Fibroblast of skin of left quadriceps (primary cell): Measurements from ENCODE around the gene HOXA1.

Experiments used
- DNase-seq, 2 experiments: peaks; one replicate each; pipeline ENCODE4 v3.0.0-alpha.2; 2013; ENCODE audit warnings: low read depth in 2 of 2

Gene HOXA1

GRCh38 chr7:27105301-27106031 is 9.7 kb upstream of the HOXA1 start:
- DNase-seq: no peak

- no peak for DNase-seq
These were observed 8.7 kb upstream of the HOXA1 start for GRCh38 chr7:27104341-27105058.

- no peak for DNase-seq
These were observed 7.9 kb upstream of the HOXA1 start for GRCh38 chr7:27103489-27104226.

GRCh38 chr7:27102581-27103442 is 7.0 kb upstream of the HOXA1 start, which contains the start of gene HOXA2:
Gene HOXA2, minus strand, starts transcription at chr7:27102683. Its CDS starts 183 bp downstream, at chr7:27102500.
- no peak for DNase-seq

- DNase-seq: no peak
These were observed 6.3 kb upstream of the HOXA1 start for GRCh38 chr7:27101957-27102580.

GRCh38 chr7:27101171-27101956 is 5.6 kb upstream of the HOXA1 start:
- DNase-seq: no peak

- DNase-seq: no peak
These were observed 4.9 kb upstream of the HOXA1 start for GRCh38 chr7:27100694-27101170.

GRCh38 chr7:27099453-27100370 is 3.9 kb upstream of the HOXA1 start:
- DNase-seq: no peak

GRCh38 chr7:27098578-27099451 is 3.0 kb upstream of the HOXA1 start:
- DNase-seq: peak; percentile 59 to 63

- DNase-seq: no peak
These were observed 2.1 kb upstream of the HOXA1 start for GRCh38 chr7:27097686-27098577.

GRCh38 chr7:27096768-27097514 is 1.1 kb upstream of the HOXA1 start:
- no peak for DNase-seq

GRCh38 chr7:27095050-27095896 is 527 bp downstream of the HOXA1 start:
- DNase-seq: no peak

GRCh38 chr7:27094304-27095049 is 1.3 kb downstream of the HOXA1 start:
- no peak for DNase-seq

GRCh38 chr7:27093184-27093895 is 2.5 kb downstream of the HOXA1 start:
- DNase-seq: no peak
